IPS-NIHi7 (cell line): Measurements from ENCODE around the gene HILPDA.
"Not testable (repeated sequence)": the region's sequence is repeated elsewhere in the genome, so short reads cannot be mapped to it uniquely, and the experiment has no call there.

Experiments
- DNase-seq: peaks from one replicate; pipeline ENCODE4 v3.0.0; 2012; ENCODE audit warnings: mixed read lengths; ENCODE audit errors: extremely low spot score

HILPDA gene

GRCh38 chr7:128431754-128432153, 23.9 kb upstream of the HILPDA start:
- DNase-seq: no peak

- no peak for DNase-seq
Measured at GRCh38 chr7:128434413-128435326, 21.0 kb upstream of the HILPDA start.

- DNase-seq: no peak
Measured at GRCh38 chr7:128435327-128435686, 20.4 kb upstream of the HILPDA start.

- DNase-seq: no peak
Measured at GRCh38 chr7:128437426-128438332, 18.0 kb upstream of the HILPDA start.

GRCh38 chr7:128442356-128442755, 13.3 kb upstream of the HILPDA start:
- DNase-seq: no peak

- no peak for DNase-seq
Measured at GRCh38 chr7:128443831-128444600, 11.7 kb upstream of the HILPDA start.

GRCh38 chr7:128446306-128446705, 9.4 kb upstream of the HILPDA start:
- no peak for DNase-seq

- no peak for DNase-seq
Measured at GRCh38 chr7:128447941-128448564, 7.6 kb upstream of the HILPDA start.

- no peak for DNase-seq
Measured at GRCh38 chr7:128448751-128449302, 6.9 kb upstream of the HILPDA start.

GRCh38 chr7:128450409-128450808, 5.3 kb upstream of the HILPDA start:
- DNase-seq: no peak

- no peak for DNase-seq
Measured at GRCh38 chr7:128450913-128451312, 4.8 kb upstream of the HILPDA start.

- DNase-seq: no peak
Measured at GRCh38 chr7:128452552-128452951, 3.1 kb upstream of the HILPDA start.

GRCh38 chr7:128453836-128454804, 1.6 kb upstream of the HILPDA start:
- peak; percentile 95 for DNase-seq

GRCh38 chr7:128454808-128455542, 703 bp upstream of the HILPDA start:
- no peak for DNase-seq

- no peak for DNase-seq
Measured at GRCh38 chr7:128456255-128456725, 612 bp downstream of the HILPDA start.

GRCh38 chr7:128457385-128457784, 1.7 kb downstream of the HILPDA start:
- not testable (repeated sequence) for DNase-seq

- DNase-seq: no peak
Measured at GRCh38 chr7:128458956-128459355, 3.3 kb downstream of the HILPDA start.

GRCh38 chr7:128459394-128459878, 3.8 kb downstream of the HILPDA start:
- DNase-seq: peak; percentile 66

GRCh38 chr7:128462460-128462859, 6.8 kb downstream of the HILPDA start:
- no peak for DNase-seq
